HFF-Myc (cell line): ENCODE data around the gene NRP1.
"Not testable (repeated sequence)": the region's sequence is repeated elsewhere in the genome, so short reads cannot be mapped to it uniquely, and the experiment has no call there.

ENCODE experiments used
- DNase-seq: peaks from one replicate; pipeline ENCODE4 v3.0.0-alpha.2; 2011; ENCODE audit warnings: low read depth; ENCODE audit errors: extremely low read depth
- H3K4me3 ChIP-seq: replicated peaks from 2 replicates; pipeline ENCODE4 v1.5.1; 2011; ENCODE audit warnings: low read depth, mild to moderate bottlenecking, control low read depth, low read length
- CTCF ChIP-seq: IDR thresholded peaks from 2 replicates; pipeline ENCODE4 v1.5.1; 2012; ENCODE audit warnings: mild to moderate bottlenecking, low read depth, low read length, control low read depth; ENCODE audit errors: missing control alignments

The NRP1 gene

GRCh38 chr10:33334153-33334804, at the start of gene NRP1:
TSS of gene NRP1 (minus strand) at chr10:33334667. CDS start at chr10:33334382, 285 bp downstream.
- DNase-seq = no peak
- no peak for TF ChIP-seq CTCF
- peak within 1 kb of the TSS; percentile 86 for H3K4me3 ChIP-seq

- not testable (repeated sequence) for DNase-seq, H3K4me3 ChIP-seq
Measured at GRCh38 chr10:33384201-33384600, 49.7 kb upstream of the NRP1 start.

GRCh38 chr10:33382921-33383713, 48.6 kb upstream of the NRP1 start:
- H3K4me3 ChIP-seq = no peak overlapping the region
- TF ChIP-seq CTCF = no peak
- no peak for DNase-seq

GRCh38 chr10:33382216-33382600, 47.7 kb upstream of the NRP1 start:
- no peak overlapping the region for H3K4me3 ChIP-seq
- TF ChIP-seq CTCF = no peak

GRCh38 chr10:33381451-33382215, 47.2 kb upstream of the NRP1 start:
- no peak for TF ChIP-seq CTCF
- DNase-seq = peak; percentile 92
- no peak overlapping the region for H3K4me3 ChIP-seq

More at GRCh38 chr10:33382216-33382600, 47.7 kb upstream of the NRP1 start:
- DNase-seq = no peak

- no peak for DNase-seq
- H3K4me3 ChIP-seq = no peak overlapping the region
- no peak for TF ChIP-seq CTCF
Measured at GRCh38 chr10:33377658-33378025, 43.2 kb upstream of the NRP1 start.
